Dermis microvascular lymphatic vessel endothelial cell (primary cell): ENCODE measurements around the gene PRKRIP1. TPM values are rescaled to one million over a fixed set of nuclear protein-coding genes. Genes with fewer than 3 reads are reported as not detected.
A peak's percentile ranks its signal among the peaks of the same experiment; 100 is the strongest.
"Not testable (repeated sequence)": the region's sequence is repeated elsewhere in the genome, so short reads cannot be mapped to it uniquely, and the experiment has no call there.

ENCODE experiments used
- DNase-seq, 2 donors: peaks; one replicate each; pipeline versions ENCODE4 v3.0.0 to v3.0.0-alpha.2; 2010; ENCODE audit warnings: low read depth in 2 of 2
- total RNA-seq: library from RNA; depleted of rRNA; stranded (reverse); fragments of >200 nt; gene quantifications from 2 replicates; pipeline ENCODE4 v1.2.1, GENCODE V29; 2014

The PRKRIP1 gene
- total RNA-seq, 1 donor from 2014 or later: 8.0 TPM

GRCh38 chr7:102457352-102457924 is 61.3 kb downstream of the PRKRIP1 start:
- no peak for DNase-seq

- DNase-seq: no peak
Observed at GRCh38 chr7:102459221-102459844, 63.2 kb downstream of the PRKRIP1 start.

DNA sequence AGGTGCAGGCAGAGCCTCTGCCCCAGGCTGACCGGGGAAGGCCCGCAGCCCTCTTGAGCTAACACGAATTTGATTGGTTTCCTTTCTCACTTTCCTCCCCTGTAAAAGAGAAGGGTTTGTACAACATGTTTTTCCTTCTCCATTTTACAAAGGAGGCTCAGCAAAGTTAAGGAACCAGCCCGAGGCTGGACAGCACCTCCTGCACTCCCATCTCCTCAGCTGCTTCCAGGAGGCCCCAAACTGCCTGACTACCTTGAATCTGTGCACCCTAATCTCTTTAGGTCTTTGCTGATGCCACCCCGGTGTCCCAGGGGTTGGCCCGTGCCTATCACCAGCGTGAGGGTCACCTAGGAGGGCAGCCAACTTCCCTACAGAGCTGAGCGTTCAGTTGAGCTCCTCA is 64.3 kb downstream of the PRKRIP1 start:
- DNase-seq: no peak

- DNase-seq: peak in 1 of 2 donors; percentile 16
Observed at GRCh38 chr7:102463841-102464576, 67.8 kb downstream of the PRKRIP1 start.

- peak; percentile 66 to 93 for DNase-seq
Observed at GRCh38 chr7:102464577-102465280, 68.6 kb downstream of the PRKRIP1 start, which contains the start of the genes ALKBH4 and LRWD1. Gene ALKBH4 (minus strand): TSS chr7:102464863. CDS start chr7:102464836, 27 bp downstream. Gene LRWD1 (plus strand): TSS chr7:102464984. CDS start chr7:102465081, 97 bp downstream.

DNA sequence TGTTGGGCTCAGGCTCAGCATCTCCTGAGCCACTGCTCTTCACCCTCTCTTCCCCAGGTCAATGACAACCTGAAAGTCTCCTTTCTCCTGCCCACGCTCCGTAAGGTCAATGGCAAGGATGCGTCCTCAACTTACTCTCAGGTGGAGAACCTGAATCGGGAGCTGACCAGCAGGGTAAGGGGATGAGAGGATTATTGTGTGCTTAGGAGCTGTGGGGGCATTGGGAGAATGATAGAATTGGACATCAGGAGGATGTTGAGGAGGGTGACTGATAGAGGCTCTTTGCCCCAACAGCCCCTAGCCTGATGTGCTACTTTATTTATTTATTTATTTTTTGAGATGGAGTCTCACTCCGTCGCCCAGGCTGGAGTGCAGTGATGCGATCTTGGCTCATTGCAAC is 69.9 kb downstream of the PRKRIP1 start:
- DNase-seq: no peak

GRCh38 chr7:102467581-102468477 is 71.7 kb downstream of the PRKRIP1 start:
- DNase-seq: no peak

DNA sequence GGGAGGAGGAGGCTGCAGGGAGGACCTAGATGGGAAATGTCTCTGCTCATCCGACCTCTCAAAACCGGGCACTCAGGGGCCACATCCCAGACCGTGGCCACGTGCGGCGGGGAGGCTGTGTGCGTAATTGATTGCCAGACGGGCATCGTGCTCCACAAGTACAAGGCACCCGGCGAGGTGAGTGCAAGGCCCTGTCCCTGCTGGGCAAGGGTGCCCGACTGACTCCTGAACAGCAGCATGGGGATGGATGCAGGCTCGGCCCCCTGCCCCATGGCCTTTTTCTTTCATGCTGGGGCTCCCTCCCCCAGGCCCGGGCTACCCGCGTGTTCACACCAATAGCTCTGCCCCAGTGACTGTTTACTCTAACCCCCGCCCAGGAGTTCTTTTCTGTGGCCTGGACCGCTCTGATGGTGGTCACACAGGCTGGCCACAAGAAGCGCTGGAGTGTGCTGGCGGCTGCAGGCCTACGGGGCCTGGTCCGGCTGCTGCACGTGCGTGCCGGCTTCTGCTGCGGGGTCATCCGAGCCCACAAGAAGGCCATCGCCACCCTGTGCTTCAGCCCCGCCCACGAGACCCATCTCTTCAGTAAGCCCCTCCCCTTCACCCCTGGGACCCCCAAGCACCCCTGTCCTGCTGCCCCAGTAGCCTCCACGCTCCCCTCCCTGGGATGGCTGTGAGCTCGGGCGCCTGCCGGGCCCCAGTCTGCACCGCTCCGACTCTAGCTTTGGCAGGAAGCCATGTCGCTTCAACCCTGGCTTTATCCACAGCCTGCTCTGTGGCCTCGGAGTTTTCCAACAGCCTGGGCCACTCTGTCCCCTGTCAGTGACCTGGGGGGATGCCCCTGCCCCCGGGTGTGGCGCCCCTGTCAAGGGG is 72.6 kb downstream of the PRKRIP1 start:
- no peak for DNase-seq

DNA sequence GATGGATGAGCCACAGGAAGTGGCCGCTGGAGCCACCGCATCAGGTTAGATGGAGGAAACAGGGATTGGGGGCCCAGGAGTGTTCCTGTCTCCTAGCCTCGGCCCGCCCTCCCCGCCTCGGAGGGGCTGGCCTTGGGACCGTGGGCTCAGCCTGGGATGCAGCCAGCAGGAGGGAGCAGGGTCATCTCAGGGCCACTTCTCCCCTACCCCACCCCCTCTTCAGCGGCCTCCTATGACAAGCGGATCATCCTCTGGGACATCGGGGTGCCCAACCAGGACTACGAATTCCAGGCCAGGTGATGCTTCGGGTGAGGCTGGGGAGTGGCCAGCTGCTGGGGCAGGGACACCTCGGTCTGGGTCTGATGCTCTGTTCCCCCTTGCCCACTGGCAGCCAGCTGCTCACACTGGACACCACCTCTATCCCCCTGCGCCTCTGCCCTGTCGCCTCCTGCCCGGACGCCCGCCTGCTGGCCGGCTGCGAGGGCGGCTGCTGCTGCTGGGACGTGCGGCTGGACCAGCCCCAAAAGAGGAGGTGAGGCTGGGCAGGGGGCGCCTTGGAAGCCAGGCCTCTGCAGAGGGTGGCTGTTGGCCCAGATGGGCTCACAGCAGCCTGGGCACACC is 73.3 kb downstream of the PRKRIP1 start:
- DNase-seq: no peak

- no peak for DNase-seq
Observed at GRCh38 chr7:102469972-102470825, 74.0 kb downstream of the PRKRIP1 start.

DNA sequence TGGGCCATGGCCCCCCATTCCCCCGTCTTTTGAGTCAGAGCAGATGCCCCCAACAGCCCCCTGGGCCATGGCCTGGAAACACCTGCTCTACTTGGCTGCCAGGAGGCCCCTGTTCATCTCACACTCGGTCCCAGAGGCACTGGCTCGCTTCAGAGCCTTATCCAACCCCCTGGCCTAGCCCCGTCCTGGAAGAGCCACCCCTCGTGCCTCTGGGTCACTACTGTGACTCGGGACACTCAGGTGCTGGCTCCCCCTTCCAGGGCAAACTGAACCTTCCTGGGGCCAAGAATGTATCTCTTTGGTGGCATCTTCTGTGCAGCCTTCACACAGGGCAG is 75.6 kb downstream of the PRKRIP1 start:
- DNase-seq: no peak

GRCh38 chr7:102472126-102473041 is 76.2 kb downstream of the PRKRIP1 start:
- no peak for DNase-seq

GRCh38 chr7:102473271-102473991 is 77.3 kb downstream of the PRKRIP1 start:
- no peak for DNase-seq

DNA sequence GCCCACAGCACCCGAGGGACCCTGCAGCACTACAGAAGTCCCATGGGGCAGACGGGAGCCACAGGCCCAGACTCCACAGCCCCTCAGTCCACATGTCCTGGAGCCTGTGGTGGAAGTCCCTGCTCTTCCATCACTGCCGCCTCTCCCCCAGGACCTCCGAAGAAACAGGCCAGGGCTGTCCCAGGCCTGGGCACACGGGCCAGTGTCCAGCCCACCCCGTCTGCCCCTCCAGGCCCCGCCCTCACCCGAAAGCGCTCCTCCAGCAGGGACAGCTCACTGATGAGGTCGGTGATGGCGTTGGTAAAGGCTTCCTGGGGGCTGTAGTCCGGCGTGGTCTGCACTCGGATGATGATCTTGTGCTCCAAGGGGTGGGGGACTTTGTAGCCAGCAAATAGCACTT is 78.0 kb downstream of the PRKRIP1 start:
- not testable (repeated sequence) for DNase-seq

DNA sequence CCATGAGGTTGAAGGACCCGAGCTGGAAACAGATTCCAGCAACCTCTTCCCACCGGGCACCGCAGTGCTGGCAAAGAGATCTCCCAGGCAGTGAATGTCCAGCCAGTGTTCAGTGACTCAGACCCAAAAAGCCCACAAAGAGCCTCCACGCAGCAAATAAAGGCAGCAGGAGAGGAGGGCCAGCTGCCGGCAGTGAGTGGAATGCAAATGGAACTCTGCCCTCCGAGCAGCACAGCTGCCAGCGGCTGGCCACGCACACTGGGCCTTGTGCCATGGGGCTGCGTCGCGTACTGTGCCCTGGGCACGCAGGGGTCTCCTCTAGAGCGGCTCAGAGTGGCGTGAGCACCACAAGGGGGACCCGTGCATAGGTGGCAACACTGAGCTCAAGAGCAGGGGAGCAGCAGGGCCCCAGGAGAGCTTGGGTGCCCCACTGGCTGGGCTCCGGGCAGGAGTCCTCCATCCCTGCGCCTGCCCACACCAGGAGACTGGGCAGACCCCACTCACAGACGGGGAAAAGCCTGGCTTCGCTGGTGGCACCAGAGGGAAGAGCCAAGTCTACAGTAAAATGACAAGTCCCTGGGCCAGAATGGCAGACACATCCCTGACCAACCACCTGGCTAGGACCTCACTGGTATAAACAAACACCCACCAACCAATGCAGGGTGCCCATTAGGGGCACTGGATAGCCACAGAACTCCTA is 78.7 kb downstream of the PRKRIP1 start:
- not testable (repeated sequence) for DNase-seq
